Right lobe of liver (tissue), 4 donors: ENCODE measurements around the gene KRT33A.

Experiments
- CTCF ChIP-seq, 4 donors: fragments of 200-600 bp in 3 of 4; fragments of 450-650 bp in 1 of 4; IDR thresholded peaks; one replicate each; pipeline versions ENCODE4 v1.5.1 to v1.8.0; 2016 to 2022; ENCODE audit warnings: antibody characterized with exemption in 4 of 4, mild to moderate bottlenecking in 2 of 4
- POLR2A ChIP-seq: fragments of 450-650 bp; IDR thresholded peaks from one replicate; pipeline ENCODE4 v1.6.1; 2017; ENCODE audit warnings: antibody characterized with exemption, mild to moderate bottlenecking
- donor health status: DM: no; HTN: no; CAD: no.
- donor health status: DM: no; HTN: no; CAD: no.
- donor health status: DM: no; HTN: yes; CAD: no.

- TF ChIP-seq CTCF (IDR thresholded peaks at IDR 0.05) (no peak), POLR2A (no peak)
Observed at GRCh38 chr17:41390411-41390938, 39.8 kb upstream of the KRT33A start.
